Breast epithelium (tissue), 4 donors: ENCODE results near the gene MBD3L2B. TPM values are rescaled to one million over a fixed set of nuclear protein-coding genes. Genes with fewer than 3 reads are reported as not detected.
"Not testable (repeated sequence)": the region's sequence is repeated elsewhere in the genome, so short reads cannot be mapped to it uniquely, and the experiment has no call there.

Experiments
- DNase-seq, 2 donors: peaks; one replicate each; pipeline ENCODE4 v3.0.0-alpha.2; 2019; ENCODE audit warnings: low spot score in 2 of 2
- H3K27ac ChIP-seq, 2 donors: fragments of 200-600 bp; sonication (generic) in 1 of 2; one replicate each; pipeline ENCODE4 v1.5.1; 2016 to 2019; ENCODE audit warnings: mild to moderate bottlenecking in 1 of 2
- H3K27me3 ChIP-seq, 2 donors: fragments of 200-600 bp; sonication (generic) in 1 of 2; one replicate each; pipeline versions ENCODE4 v1.5.1 to v1.6.0; 2017 to 2019; ENCODE audit warnings: control low read depth in 1 of 2, mild to moderate bottlenecking in 1 of 2
- H3K36me3 ChIP-seq: fragments of 200-600 bp; one replicate; pipeline ENCODE4 v1.5.1; 2019
- H3K4me1 ChIP-seq, 2 donors: fragments of 200-600 bp; sonication (generic); one replicate each; pipeline ENCODE4 v1.5.1; 2016 to 2019; ENCODE audit warnings: control low read depth in 1 of 2
- H3K4me3 ChIP-seq, 3 donors: fragments of 200-600 bp; sonication (generic); 1 replicate in 2 of 3; 2 replicates in 1 of 3; pipeline ENCODE4 v1.5.1; 2016 to 2019; ENCODE audit warnings: mild to moderate bottlenecking in 3 of 3, moderate library complexity in 2 of 3
- H3K9me3 ChIP-seq, 2 donors: fragments of 200-600 bp; sonication (generic) in 1 of 2; one replicate each; pipeline ENCODE4 v1.5.1; 2016 to 2019; ENCODE audit warnings: control low read depth in 1 of 2
- POLR2A ChIP-seq: fragments of 450-650 bp; IDR thresholded peaks from one replicate; pipeline ENCODE4 v1.6.1; 2016; ENCODE audit warnings: antibody characterized with exemption, mild to moderate bottlenecking, moderate library complexity
- POLR2AphosphoS5 ChIP-seq, 3 donors: sonication (generic); formaldehyde crosslinking; IDR thresholded peaks; one replicate each; pipeline ENCODE4 v1.6.1; 2017; ENCODE audit warnings: antibody characterized with exemption in 3 of 3
- intact Hi-C: fragments of 100-400 bp; cut with DNase I; formaldehyde crosslinking; loops from one replicate; pipeline ENCODE4 v1.15.1; 2023; ENCODE audit warnings: low total_unique reads
- total RNA-seq, 3 donors: library from RNA; depleted of rRNA; stranded (reverse); fragments of >200 nt; gene quantifications; one replicate each; pipeline ENCODE4 v1.1.0, GENCODE V29; 2016
- TF ChIP-seq, protein P1 (sequence below), 3 donors: fragments of 450-650 bp; IDR thresholded peaks; one replicate each; pipeline ENCODE4 v1.5.1; 2016 to 2017; ENCODE audit warnings: antibody characterized with exemption in 3 of 3, mild to moderate bottlenecking in 3 of 3, moderate library complexity in 3 of 3

MBD3L2B gene
- not detected for total RNA-seq

DNA sequence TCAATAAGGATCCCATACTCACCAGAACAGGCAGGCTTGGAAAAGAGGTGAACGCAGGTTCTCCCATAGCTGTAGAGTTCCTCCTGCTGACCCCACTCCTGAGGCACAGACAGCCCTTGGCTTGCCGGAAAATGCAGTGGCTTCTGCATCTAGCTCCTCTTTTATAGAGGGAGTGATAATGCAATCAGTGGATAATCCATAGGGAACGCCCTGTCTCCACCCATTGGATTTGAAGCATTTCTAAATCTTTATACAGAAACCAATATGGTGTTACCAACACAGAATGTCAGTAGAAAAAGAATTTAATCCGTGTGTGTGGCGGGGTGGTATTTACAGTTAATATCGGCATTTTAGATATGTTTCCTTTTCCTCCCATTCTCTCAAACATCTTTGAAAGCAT is at the start of gene MBD3L2B:
Gene MBD3L2B, minus strand, starts transcription at position 101 of the 400 bp plus-strand sequence. Its CDS starts 34 bp downstream, at position 67.
- H3K9me3 ChIP-seq, H3K27ac ChIP-seq, H3K4me1 ChIP-seq, H3K27me3 ChIP-seq, H3K36me3 ChIP-seq, H3K4me3 ChIP-seq, DNase-seq, intact Hi-C loops: not testable (repeated sequence)

DNA sequence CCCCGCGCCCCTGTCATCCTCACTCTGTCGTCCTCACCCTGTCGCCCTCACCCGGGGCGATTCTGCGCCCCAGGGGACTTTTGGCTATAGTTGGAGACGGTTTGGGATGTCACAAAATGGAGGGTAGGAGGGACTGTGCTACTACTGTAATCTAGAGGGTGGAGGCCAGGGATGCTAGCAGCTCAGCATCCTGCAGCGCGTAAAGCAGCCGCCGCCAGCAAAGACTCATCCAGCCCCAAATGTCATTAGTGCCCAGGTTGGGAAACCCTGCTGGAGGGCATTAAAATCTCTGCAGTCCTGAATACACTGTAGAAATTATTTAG is 48.6 kb upstream of the MBD3L2B start:
- DNase-seq = no peak
- H3K27me3 ChIP-seq = no peaks in the 10 kb centered on the region
- H3K9me3 ChIP-seq = peaks cover 0 to 3% of the 10 kb centered on the region in 2 donors
- peak overlapping the region; percentile 82 to 87 for H3K27ac ChIP-seq
- H3K4me3 ChIP-seq = peak overlapping the region; percentile 83 to 97 (median 89)
- peaks cover 19% of the 10 kb centered on the region for H3K36me3 ChIP-seq
- TF ChIP-seq, protein P1, sequence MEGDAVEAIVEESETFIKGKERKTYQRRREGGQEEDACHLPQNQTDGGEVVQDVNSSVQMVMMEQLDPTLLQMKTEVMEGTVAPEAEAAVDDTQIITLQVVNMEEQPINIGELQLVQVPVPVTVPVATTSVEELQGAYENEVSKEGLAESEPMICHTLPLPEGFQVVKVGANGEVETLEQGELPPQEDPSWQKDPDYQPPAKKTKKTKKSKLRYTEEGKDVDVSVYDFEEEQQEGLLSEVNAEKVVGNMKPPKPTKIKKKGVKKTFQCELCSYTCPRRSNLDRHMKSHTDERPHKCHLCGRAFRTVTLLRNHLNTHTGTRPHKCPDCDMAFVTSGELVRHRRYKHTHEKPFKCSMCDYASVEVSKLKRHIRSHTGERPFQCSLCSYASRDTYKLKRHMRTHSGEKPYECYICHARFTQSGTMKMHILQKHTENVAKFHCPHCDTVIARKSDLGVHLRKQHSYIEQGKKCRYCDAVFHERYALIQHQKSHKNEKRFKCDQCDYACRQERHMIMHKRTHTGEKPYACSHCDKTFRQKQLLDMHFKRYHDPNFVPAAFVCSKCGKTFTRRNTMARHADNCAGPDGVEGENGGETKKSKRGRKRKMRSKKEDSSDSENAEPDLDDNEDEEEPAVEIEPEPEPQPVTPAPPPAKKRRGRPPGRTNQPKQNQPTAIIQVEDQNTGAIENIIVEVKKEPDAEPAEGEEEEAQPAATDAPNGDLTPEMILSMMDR (IDR thresholded peaks at IDR 0.05) = no peak
- TF ChIP-seq POLR2A (no peak), POLR2AphosphoS5 (IDR thresholded peaks at IDR 0.05) (no peak)
- intact Hi-C loops = no loop called here
- peaks cover 0 to 5% of the 10 kb centered on the region in 2 donors for H3K4me1 ChIP-seq

DNA sequence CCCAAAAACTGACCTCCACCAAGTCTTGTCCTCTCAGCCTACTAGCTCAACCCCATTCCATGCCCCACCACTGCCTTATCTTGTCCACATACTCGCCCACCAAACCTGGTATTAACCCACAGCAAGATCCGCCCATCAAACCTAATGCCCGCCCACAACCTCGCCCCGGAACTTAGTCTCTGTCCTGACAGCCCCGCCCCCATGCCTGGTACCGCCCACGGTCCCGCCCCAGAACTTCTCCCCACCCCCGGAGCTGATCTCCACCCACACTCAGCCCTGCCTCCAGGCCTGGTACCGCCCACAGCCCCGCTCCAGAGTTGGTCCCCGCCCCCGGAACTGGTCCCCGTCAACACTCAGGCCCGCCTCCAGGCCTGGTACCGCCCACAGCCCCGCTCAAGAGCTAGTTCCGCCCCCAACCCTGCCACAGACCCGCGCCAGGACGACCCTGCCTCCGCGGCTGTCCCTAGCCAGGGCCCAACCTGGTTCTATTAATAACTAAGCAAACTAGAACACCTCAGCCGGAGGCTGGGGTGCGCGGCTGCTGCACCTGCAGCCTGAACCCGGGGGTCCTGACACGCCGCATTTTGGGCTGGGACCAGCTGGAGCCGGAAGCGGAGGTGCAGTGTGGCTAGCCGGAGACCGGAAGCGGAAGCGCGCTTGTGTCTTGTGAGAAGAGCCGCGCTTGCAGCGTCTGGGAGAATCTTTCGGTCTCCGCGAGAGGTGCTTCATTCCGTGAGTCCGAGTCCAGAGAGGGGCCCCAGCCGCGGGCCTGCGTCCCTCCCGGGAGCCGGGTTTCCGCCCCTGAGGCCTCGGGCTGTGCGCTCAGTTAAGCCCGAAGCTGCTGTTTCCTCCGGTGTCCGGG is 48.0 kb upstream of the MBD3L2B start, which contains the start of gene ZNF557:
Gene ZNF557, plus strand, starts transcription at position 662 of the 862 bp plus-strand sequence. CDS start 5,372 bp downstream, outside the sequence.
- Histone ChIP-seq H3K27ac (peak within 1 kb of the TSS; percentile 82 to 87), H3K36me3 (peaks cover 19% of the 10 kb centered on the region), H3K9me3 (no peaks in the 10 kb centered on the region), H3K4me3 (peak within 1 kb of the TSS; percentile 83 to 97 (median 89)), H3K4me1 (peaks cover 0 to 5% of the 10 kb centered on the region in 2 donors), H3K27me3 (no peaks in the 10 kb centered on the region)
- peak; percentile 24 for TF ChIP-seq POLR2A
- peak; percentile 58 to 72 (median 72) for TF ChIP-seq POLR2AphosphoS5 (IDR thresholded peaks at IDR 0.05)
- TF ChIP-seq, protein P1 (IDR thresholded peaks at IDR 0.05) = no peak
- intact Hi-C loops = no loop called here
- DNase-seq = peak; percentile 97 to 99

DNA sequence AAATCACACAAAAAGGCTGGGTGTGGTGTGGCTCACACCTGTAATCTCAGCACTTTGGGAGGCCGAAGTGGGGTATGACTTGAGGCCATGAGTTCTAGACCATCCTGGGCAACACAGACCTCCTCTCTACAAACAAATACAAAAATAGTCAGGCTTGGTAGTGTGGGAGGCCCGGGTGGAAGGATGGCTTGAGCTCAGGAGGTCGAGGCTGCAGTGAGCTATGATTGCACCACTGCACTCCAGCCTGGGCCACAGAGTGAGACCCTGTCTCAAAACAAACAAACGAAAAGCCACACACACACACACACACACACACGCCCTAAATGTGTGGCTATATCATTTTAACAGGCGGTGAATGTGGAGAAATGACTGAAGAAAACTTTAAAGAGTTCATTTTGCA is 47.4 kb upstream of the MBD3L2B start:
- peak overlapping the region in 2 of 3 donors; percentile 89 to 97 for H3K4me3 ChIP-seq
- H3K36me3 ChIP-seq = peaks cover 18% of the 10 kb centered on the region
- no peaks in the 10 kb centered on the region for H3K27me3 ChIP-seq
- peak overlapping the region; percentile 37 to 87 for H3K27ac ChIP-seq
- intact Hi-C loops = no loop called here
- TF ChIP-seq POLR2AphosphoS5 (IDR thresholded peaks at IDR 0.05) (no peak), POLR2A (no peak)
- TF ChIP-seq, protein P1 (IDR thresholded peaks at IDR 0.05) = no peak
- no peaks in the 10 kb centered on the region for H3K9me3 ChIP-seq
- no peak for DNase-seq
- H3K4me1 ChIP-seq = peaks cover 0 to 5% of the 10 kb centered on the region in 2 donors

DNA sequence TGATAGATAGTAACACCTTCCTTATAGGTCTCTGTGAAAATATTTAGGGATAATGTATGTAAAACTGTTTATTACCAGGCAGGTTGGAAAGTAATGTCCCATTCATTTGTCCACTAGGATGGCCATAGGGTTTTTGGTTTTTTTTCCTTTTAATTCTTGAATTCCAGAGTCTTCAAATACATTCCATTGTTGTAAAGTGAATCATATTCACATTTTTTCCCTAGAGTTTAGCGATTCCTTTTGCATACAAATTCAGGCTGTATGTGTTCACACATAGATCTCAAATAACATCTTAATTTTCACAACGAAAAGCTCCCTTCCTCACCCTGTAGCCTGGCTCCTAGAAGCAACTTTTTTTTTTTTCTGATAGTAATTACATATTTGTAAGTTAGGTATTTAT is 46.5 kb upstream of the MBD3L2B start:
- no peak for DNase-seq
- intact Hi-C loops = no loop called here
- Histone ChIP-seq H3K27ac (no peak overlapping the region), H3K27me3 (no peaks in the 10 kb centered on the region), H3K4me1 (peaks cover 0 to 5% of the 10 kb centered on the region in 2 donors), H3K36me3 (peaks cover 9% of the 10 kb centered on the region), H3K9me3 (no peaks in the 10 kb centered on the region), H3K4me3 (no peak overlapping the region)
- TF ChIP-seq, protein P1 (IDR thresholded peaks at IDR 0.05) = no peak
- no peak for TF ChIP-seq POLR2AphosphoS5 (IDR thresholded peaks at IDR 0.05)
- TF ChIP-seq POLR2A = no peak

DNA sequence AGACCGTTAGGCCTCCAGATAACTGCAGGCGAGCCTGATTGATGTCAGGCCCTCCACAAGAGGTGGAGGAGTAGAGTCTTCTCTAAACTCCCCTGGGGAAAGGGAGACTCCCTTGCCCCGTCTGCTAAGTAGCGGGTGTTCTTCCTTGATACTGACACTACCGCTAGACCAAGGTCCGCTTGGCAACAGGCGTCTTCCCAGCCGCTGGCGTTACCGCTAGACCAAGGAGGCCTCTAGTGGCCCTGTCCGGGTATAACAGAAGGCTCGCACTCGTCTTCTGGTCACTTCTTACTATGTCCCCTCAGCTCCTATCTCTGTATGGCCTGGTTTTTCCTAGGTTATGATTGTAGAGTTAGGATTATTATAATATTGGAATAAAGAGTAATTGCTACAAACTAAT is 45.9 kb upstream of the MBD3L2B start:
- H3K27ac ChIP-seq, H3K27me3 ChIP-seq, H3K36me3 ChIP-seq, intact Hi-C loops, H3K4me1 ChIP-seq, H3K4me3 ChIP-seq, DNase-seq, H3K9me3 ChIP-seq: not testable (repeated sequence)
